OCI-LY1 (cell line): ENCODE data around the gene EPB41.

Source experiments
- H2AFZ ChIP-seq: fragments of 200-600 bp; sonication (generic), shearing (Covaris generic); 2 replicates; pipeline ENCODE4 v1.6.0; 2014; ENCODE audit warnings: antibody characterized with exemption, mild to moderate bottlenecking, low read length
- H3F3A ChIP-seq: fragments of 200-600 bp; sonication (generic), shearing (Covaris generic); 2 replicates; pipeline ENCODE4 v1.6.0; 2014; ENCODE audit warnings: mild to moderate bottlenecking, antibody characterized with exemption, low read length, moderate library complexity; ENCODE audit not compliant: insufficient read depth
- H3K27ac ChIP-seq: fragments of 200-600 bp; sonication (generic); 2 replicates; pipeline ENCODE4 v1.5.1; 2014; ENCODE audit warnings: low read length, mixed run types, mild to moderate bottlenecking, low read depth; ENCODE audit not compliant: poor library complexity, severe bottlenecking
- H3K27me3 ChIP-seq: fragments of 200-600 bp; sonication (generic); 2 replicates; pipeline ENCODE4 v1.6.0; 2014; ENCODE audit warnings: antibody characterized with exemption, mild to moderate bottlenecking, low read length, moderate library complexity; ENCODE audit not compliant: insufficient read depth
- H3K36me3 ChIP-seq: fragments of 200-600 bp; sonication (generic); 2 replicates; pipeline ENCODE4 v1.6.1; 2014; ENCODE audit warnings: mild to moderate bottlenecking, antibody characterized with exemption, low read length, moderate library complexity, mixed read lengths; ENCODE audit not compliant: insufficient read depth
- H3K4me1 ChIP-seq: fragments of 200-600 bp; sonication (generic); 2 replicates; pipeline ENCODE4 v1.5.1; 2014; ENCODE audit warnings: mild to moderate bottlenecking, low read length, moderate library complexity; ENCODE audit not compliant: insufficient read depth, severe bottlenecking
- H3K4me2 ChIP-seq: fragments of 200-600 bp; sonication (generic), shearing (Covaris generic); 2 replicates; pipeline ENCODE4 v1.6.1; 2014; ENCODE audit warnings: low read length
- H3K4me3 ChIP-seq: fragments of 200-600 bp; sonication (generic); 2 replicates; pipeline ENCODE4 v1.5.1; 2014; ENCODE audit warnings: low read length, low read depth, mild to moderate bottlenecking, mixed read lengths; ENCODE audit not compliant: poor library complexity, severe bottlenecking
- H3K79me2 ChIP-seq: fragments of 200-600 bp; shearing (Covaris generic); 2 replicates; pipeline ENCODE4 v1.6.1; 2016; ENCODE audit warnings: mixed run types, low read length, mixed read lengths; ENCODE audit not compliant: insufficient read depth
- H3K9ac ChIP-seq: fragments of 200-600 bp; sonication (generic), shearing (Covaris generic); 2 replicates; pipeline ENCODE4 v1.6.1; 2014; ENCODE audit warnings: mild to moderate bottlenecking, low read length, mixed read lengths
- H3K9me2 ChIP-seq: fragments of 200-600 bp; sonication (generic), shearing (Covaris generic); 2 replicates; pipeline ENCODE4 v1.6.1; 2014; ENCODE audit warnings: low read depth, mild to moderate bottlenecking, low read length, mixed read lengths
- H3K9me3 ChIP-seq: fragments of 200-600 bp; shearing (Covaris generic); 2 replicates; pipeline ENCODE4 v1.6.1; 2014; ENCODE audit warnings: low read length, mixed read lengths
- H4K20me1 ChIP-seq: fragments of 200-600 bp; sonication (generic), shearing (Covaris generic); 2 replicates; pipeline ENCODE4 v1.6.0; 2016; ENCODE audit warnings: mild to moderate bottlenecking, low read length; ENCODE audit not compliant: insufficient read depth
- CTCF ChIP-seq: fragments of 200-600 bp; sonication (generic), shearing (Covaris generic); IDR thresholded peaks from 2 replicates; pipeline ENCODE4 v1.5.1; 2017; ENCODE audit warnings: mild to moderate bottlenecking, antibody characterized with exemption, low read length, moderate library complexity, mixed read lengths
- EZH2 ChIP-seq: fragments of 200-600 bp; sonication (generic), shearing (Covaris generic); IDR thresholded peaks from 2 replicates; pipeline ENCODE4 v1.8.0; 2017; ENCODE audit warnings: borderline replicate concordance, mixed run types, mild to moderate bottlenecking, antibody characterized with exemption, low read length, moderate library complexity, mixed read lengths

Gene EPB41

GRCh38 chr1:28965271-28965870 lies 51.0 kb downstream of the EPB41 start:
- no peaks in the 10 kb centered on the region for H3K9me2 ChIP-seq
- H2AFZ ChIP-seq: no peak overlapping the region
- H3K9ac ChIP-seq: no peak overlapping the region
- no peaks in the 10 kb centered on the region for H3F3A ChIP-seq
- peaks cover 43% of the 10 kb centered on the region for H3K79me2 ChIP-seq
- H3K9me3 ChIP-seq: no peaks in the 10 kb centered on the region
- H3K4me2 ChIP-seq: no peak overlapping the region
- H3K27me3 ChIP-seq: no peaks in the 10 kb centered on the region
- H3K4me1 ChIP-seq: no peaks in the 10 kb centered on the region
- H3K27ac ChIP-seq: no peak overlapping the region
- H3K4me3 ChIP-seq: no peak overlapping the region
- no peaks in the 10 kb centered on the region for H3K36me3 ChIP-seq
- TF ChIP-seq CTCF (no peak), EZH2 (no peak)
- H4K20me1 ChIP-seq: no peaks in the 10 kb centered on the region

- Histone ChIP-seq H3K4me1 (no peaks in the 10 kb centered on the region), H2AFZ (no peak overlapping the region), H3K27me3 (no peaks in the 10 kb centered on the region), H3K36me3 (no peaks in the 10 kb centered on the region), H3K4me2 (no peak overlapping the region), H3K27ac (no peak overlapping the region), H3K79me2 (peaks cover 40% of the 10 kb centered on the region), H3F3A (no peaks in the 10 kb centered on the region), H3K4me3 (no peak overlapping the region), H3K9me2 (no peaks in the 10 kb centered on the region), H3K9ac (no peak overlapping the region), H4K20me1 (no peaks in the 10 kb centered on the region), H3K9me3 (no peaks in the 10 kb centered on the region)
- TF ChIP-seq CTCF: no peak
- TF ChIP-seq EZH2: no peak
Measured at GRCh38 chr1:28966617-28967016, 52.2 kb downstream of the EPB41 start.

- Histone ChIP-seq H3F3A (no peaks in the 10 kb centered on the region), H3K4me1 (no peaks in the 10 kb centered on the region), H2AFZ (no peak overlapping the region), H3K79me2 (peaks cover 30% of the 10 kb centered on the region), H3K9ac (no peak overlapping the region), H3K4me3 (no peak overlapping the region), H3K4me2 (no peak overlapping the region), H3K27me3 (no peaks in the 10 kb centered on the region), H3K9me2 (no peaks in the 10 kb centered on the region), H4K20me1 (no peaks in the 10 kb centered on the region), H3K36me3 (0 out of 2 replicates have a peak, but pooled peaks cover 3% of the 10 kb centered on the region), H3K9me3 (no peaks in the 10 kb centered on the region), H3K27ac (no peak overlapping the region)
- TF ChIP-seq CTCF: no peak
- no peak for TF ChIP-seq EZH2
Measured at GRCh38 chr1:28971980-28972771, 57.8 kb downstream of the EPB41 start.
